Transverse colon (tissue), 4 donors: ENCODE measurements around the gene MEMO1. TPM values are rescaled to one million over a fixed set of nuclear protein-coding genes. Genes with fewer than 3 reads are reported as not detected.

Experiments used
- DNase-seq: peaks from one replicate; pipeline ENCODE4 v3.0.0-alpha.2; 2019
- H3K27ac ChIP-seq, 4 donors: fragments of 200-600 bp; sonication (generic); 2 replicates each; pipeline ENCODE4 v1.5.1; 2016 to 2018; ENCODE audit warnings: inconsistent platforms in 4 of 4
- H3K27me3 ChIP-seq: fragments of 200-600 bp; sonication (generic); 2 replicates; pipeline ENCODE4 v1.5.1; 2017; ENCODE audit warnings: inconsistent platforms
- H3K36me3 ChIP-seq, 4 donors: fragments of 200-600 bp; sonication (generic); 2 replicates each; pipeline ENCODE4 v1.5.1; 2017 to 2019; ENCODE audit warnings: inconsistent platforms in 4 of 4
- H3K4me1 ChIP-seq, 4 donors: fragments of 200-600 bp; sonication (generic); 2 replicates each; pipeline ENCODE4 v1.5.1; 2017 to 2020; ENCODE audit warnings: inconsistent platforms in 4 of 4
- H3K4me3 ChIP-seq, 4 donors: fragments of 200-600 bp; sonication (generic); 1 replicate in 1 of 4; 2 replicates in 3 of 4; pipeline versions ENCODE4 v1.5.1 to v1.6.1; 2017 to 2019; ENCODE audit warnings: inconsistent platforms in 4 of 4
- H3K9me3 ChIP-seq, 2 donors: fragments of 200-600 bp; sonication (generic); 2 replicates each; pipeline ENCODE4 v1.5.1; 2017 to 2019; ENCODE audit warnings: inconsistent platforms in 2 of 2
- EP300 ChIP-seq: sonication (generic); formaldehyde crosslinking; IDR thresholded peaks from one replicate; pipeline ENCODE4 v1.6.1; 2017; ENCODE audit warnings: antibody characterized with exemption, low read depth
- POLR2A ChIP-seq: fragments of 450-650 bp; IDR thresholded peaks from one replicate; pipeline ENCODE4 v1.6.1; 2016; ENCODE audit warnings: antibody characterized with exemption, mild to moderate bottlenecking, moderate library complexity
- POLR2AphosphoS5 ChIP-seq, 3 donors: sonication (generic); formaldehyde crosslinking; IDR thresholded peaks; one replicate each; pipeline ENCODE4 v1.6.1; 2016; ENCODE audit warnings: antibody characterized with exemption in 3 of 3
- WGBS, 2 donors: methylation state at CpG; one replicate each; pipeline ENCODE4 v1.1.5; 2018; ENCODE audit warnings: low coverage in 1 of 2; 5-methylcytosine and 5-hydroxymethylcytosine counted together
- in situ Hi-C, 4 donors: fragments of 200-750 bp; cut with MboI; loops; one replicate each; pipeline versions ENCODE4 v1.15.0 to v1.15.1; 2017; ENCODE audit warnings: low sequenced_read_pairs in 3 of 4, low pct_ligation_motif_present in 1 of 4, low pct_unique_long_range_greater_than_20kb in 1 of 4
- intact Hi-C: fragments of 100-400 bp; cut with DNase I; formaldehyde crosslinking; loops from one replicate; pipeline ENCODE4 v1.15.1; 2023; ENCODE audit warnings: low total_unique reads
- total RNA-seq, 4 donors: library from RNA; depleted of rRNA; stranded (reverse); fragments of >200 nt; gene quantifications; one replicate each; pipeline ENCODE4 v1.1.0, GENCODE V29; 2016
- TF ChIP-seq, protein P1 (sequence below), 5 experiments: fragments of 200-600 bp in 3 of 5; fragments of 450-650 bp in 2 of 5; sonication (generic) in 3 of 5; IDR thresholded peaks; 1 replicate in 2 of 5; 2 replicates in 3 of 5; pipeline ENCODE4 v1.5.1; 2016 to 2017; ENCODE audit warnings: antibody characterized with exemption in 5 of 5, inconsistent platforms in 3 of 5, mild to moderate bottlenecking in 2 of 5, moderate library complexity in 1 of 5

The MEMO1 gene
- total RNA-seq, 4 donors from 2014 or later, result 7.5 to 25.1 (median 17.0) TPM

DNA sequence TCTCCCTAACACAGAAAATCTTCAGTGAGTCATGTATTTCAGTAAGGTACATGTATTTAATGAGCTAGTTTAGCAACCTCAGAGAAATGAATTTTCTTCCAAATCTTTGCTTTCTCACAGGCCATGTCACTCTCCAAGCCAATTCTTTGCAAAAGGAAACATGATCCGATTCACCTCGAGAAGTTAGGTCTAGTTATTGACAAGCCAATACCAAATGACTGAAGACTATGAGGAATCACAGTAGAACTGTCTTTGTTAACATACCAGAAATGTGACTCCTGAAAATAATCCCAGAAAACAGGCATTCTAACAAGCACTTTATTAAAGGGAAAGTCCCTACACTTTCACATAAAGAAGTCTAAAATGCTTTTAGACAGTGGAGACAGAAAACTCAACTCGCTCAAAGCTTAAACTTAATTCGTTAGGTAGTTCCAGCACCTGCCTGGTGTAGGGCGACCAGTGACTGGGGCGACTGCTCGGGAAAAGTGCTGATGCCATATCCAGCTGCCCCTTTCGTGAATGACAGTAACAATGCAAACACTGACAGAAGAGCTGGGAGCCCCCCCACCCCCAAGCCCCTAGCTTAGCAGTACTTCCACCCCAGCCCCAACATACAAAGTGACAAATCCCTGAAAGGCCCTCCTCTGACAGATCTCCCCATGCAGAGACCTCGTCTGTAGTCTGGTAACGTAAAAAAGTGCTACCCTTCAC is 1.8 kb downstream of the MEMO1 start:
- peaks cover 0 to 38% (median 28%) of the 10 kb centered on the region in 4 donors for H3K4me1 ChIP-seq
- TF ChIP-seq EP300 (no peak), POLR2AphosphoS5 (IDR thresholded peaks at IDR 0.05) (no peak), POLR2A (no peak)
- TF ChIP-seq, protein P1, sequence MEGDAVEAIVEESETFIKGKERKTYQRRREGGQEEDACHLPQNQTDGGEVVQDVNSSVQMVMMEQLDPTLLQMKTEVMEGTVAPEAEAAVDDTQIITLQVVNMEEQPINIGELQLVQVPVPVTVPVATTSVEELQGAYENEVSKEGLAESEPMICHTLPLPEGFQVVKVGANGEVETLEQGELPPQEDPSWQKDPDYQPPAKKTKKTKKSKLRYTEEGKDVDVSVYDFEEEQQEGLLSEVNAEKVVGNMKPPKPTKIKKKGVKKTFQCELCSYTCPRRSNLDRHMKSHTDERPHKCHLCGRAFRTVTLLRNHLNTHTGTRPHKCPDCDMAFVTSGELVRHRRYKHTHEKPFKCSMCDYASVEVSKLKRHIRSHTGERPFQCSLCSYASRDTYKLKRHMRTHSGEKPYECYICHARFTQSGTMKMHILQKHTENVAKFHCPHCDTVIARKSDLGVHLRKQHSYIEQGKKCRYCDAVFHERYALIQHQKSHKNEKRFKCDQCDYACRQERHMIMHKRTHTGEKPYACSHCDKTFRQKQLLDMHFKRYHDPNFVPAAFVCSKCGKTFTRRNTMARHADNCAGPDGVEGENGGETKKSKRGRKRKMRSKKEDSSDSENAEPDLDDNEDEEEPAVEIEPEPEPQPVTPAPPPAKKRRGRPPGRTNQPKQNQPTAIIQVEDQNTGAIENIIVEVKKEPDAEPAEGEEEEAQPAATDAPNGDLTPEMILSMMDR (IDR thresholded peaks at IDR 0.05), result no peak
- intact Hi-C loops (no loop called here), in situ Hi-C loops (no loop called here)
- peak overlapping the region; percentile 70 to 92 (median 82) for H3K4me3 ChIP-seq
- DNase-seq, result peak; percentile 16
- H3K27me3 ChIP-seq, result no peaks in the 10 kb centered on the region
- no peaks in the 10 kb centered on the region for H3K36me3 ChIP-seq
- no peaks in the 10 kb centered on the region for H3K9me3 ChIP-seq
- peak overlapping the region; percentile 95 to 98 (median 96) for H3K27ac ChIP-seq
- WGBS, 2 donors, result 0 to 8% methylated on average over 2 to 10 of the region's 10 CpGs

GRCh38 chr2:32007121-32007391 is 3.8 kb downstream of the MEMO1 start:
- in situ Hi-C loops (no loop called here), intact Hi-C loops (no loop called here)
- Histone ChIP-seq H3K36me3 (no peaks in the 10 kb centered on the region), H3K4me1 (peaks cover 0 to 38% (median 28%) of the 10 kb centered on the region in 4 donors), H3K4me3 (no peak overlapping the region), H3K9me3 (no peaks in the 10 kb centered on the region), H3K27me3 (no peaks in the 10 kb centered on the region), H3K27ac (no peak overlapping the region)
- DNase-seq, result no peak
- no peak for TF ChIP-seq POLR2A
- no peak for TF ChIP-seq EP300
- TF ChIP-seq, protein P1 (IDR thresholded peaks at IDR 0.05), result no peak
- no peak for TF ChIP-seq POLR2AphosphoS5 (IDR thresholded peaks at IDR 0.05)

DNA sequence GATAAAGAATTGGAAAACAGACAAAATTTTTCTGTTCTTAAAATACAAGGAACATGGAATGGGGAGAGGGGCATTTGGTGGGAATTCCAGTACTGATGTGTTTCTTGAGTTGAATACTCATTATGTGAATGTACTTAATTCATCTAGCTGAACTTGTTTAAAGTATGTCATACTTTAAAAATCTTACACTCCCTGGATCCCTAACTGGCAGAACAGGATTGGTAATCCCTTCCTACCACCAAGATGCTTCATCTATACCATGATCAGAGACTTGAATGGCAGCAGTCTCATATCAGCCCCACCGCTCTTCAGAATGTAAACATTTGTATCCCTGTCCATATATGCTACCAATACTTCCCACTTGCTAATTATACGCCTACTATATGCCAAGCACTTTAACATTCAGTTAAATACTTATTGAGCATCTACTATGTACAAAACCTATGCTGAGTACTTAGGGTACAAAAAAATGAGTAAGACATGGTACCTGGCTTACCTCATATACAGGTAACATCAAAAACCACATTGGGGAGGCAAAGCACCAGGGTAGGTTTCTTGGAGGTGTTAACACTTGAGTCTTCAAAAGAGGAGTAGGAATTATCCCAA is 5.3 kb downstream of the MEMO1 start:
- WGBS, 2 donors, result 98 to 100% methylated on average over 2 of the region's 2 CpGs
- Histone ChIP-seq H3K36me3 (no peaks in the 10 kb centered on the region), H3K4me3 (no peak overlapping the region), H3K27ac (no peak overlapping the region), H3K9me3 (no peaks in the 10 kb centered on the region), H3K4me1 (peaks cover 0 to 31% (median 23%) of the 10 kb centered on the region in 4 donors), H3K27me3 (no peaks in the 10 kb centered on the region)
- no peak for DNase-seq
- intact Hi-C loops, result no loop called here
- in situ Hi-C loops, result no loop called here
- TF ChIP-seq POLR2A (no peak), EP300 (no peak), POLR2AphosphoS5 (IDR thresholded peaks at IDR 0.05) (no peak)
- TF ChIP-seq, protein P1 (IDR thresholded peaks at IDR 0.05), result no peak

DNA sequence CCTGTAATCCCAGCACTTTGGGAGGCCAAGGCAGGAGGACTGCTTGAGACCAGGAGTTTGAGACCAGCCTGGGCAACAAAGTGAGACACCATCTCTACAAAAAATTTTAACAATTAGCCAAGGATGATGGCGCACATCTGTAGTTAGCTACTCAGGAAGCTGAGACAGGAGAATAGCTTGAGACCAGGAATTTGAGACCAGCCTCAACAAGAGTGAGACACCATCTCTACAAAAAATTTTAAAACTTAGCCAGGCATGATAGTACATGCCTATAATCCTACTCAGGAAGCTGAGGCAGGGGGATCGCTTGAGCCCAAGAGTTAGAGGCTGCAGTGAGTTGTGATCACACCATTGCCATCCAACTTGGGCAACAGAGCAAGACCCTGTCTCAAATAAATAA is 7.0 kb downstream of the MEMO1 start:
- intact Hi-C loops, result no loop called here
- in situ Hi-C loops, result no loop called here
- H3K9me3 ChIP-seq, result no peaks in the 10 kb centered on the region
- H3K36me3 ChIP-seq, result no peaks in the 10 kb centered on the region
- no peak for TF ChIP-seq EP300
- TF ChIP-seq, protein P1 (IDR thresholded peaks at IDR 0.05), result no peak
- TF ChIP-seq POLR2A, result no peak
- TF ChIP-seq POLR2AphosphoS5 (IDR thresholded peaks at IDR 0.05), result no peak
- no peak overlapping the region for H3K4me3 ChIP-seq
- DNase-seq, result no peak
- WGBS, 2 donors, result 92 to 100% methylated on average over 1 to 2 of the region's 2 CpGs
- no peak overlapping the region for H3K27ac ChIP-seq
- no peaks in the 10 kb centered on the region for H3K27me3 ChIP-seq
- H3K4me1 ChIP-seq, result peaks cover 0 to 25% (median 20%) of the 10 kb centered on the region in 4 donors
